ENCODE data around the gene CDKAL1.

CDKAL1 gene

GRCh38 chr6:20706939-20707485 is 172.8 kb downstream of the CDKAL1 start:
- no peak overlapping the region for H3K4me3 ChIP-seq (ENCODE audit: low read length)
- no peak for TF ChIP-seq CTCF (conservative IDR thresholded peaks at IDR 0.05; ENCODE audit: low read depth, low read length)
- no peak for DNase-seq (ENCODE audit: low read depth)

- TF ChIP-seq CTCF (conservative IDR thresholded peaks at IDR 0.05; ENCODE audit: low read depth, low read length), result no peak
- DNase-seq (ENCODE audit: low read depth), result no peak
- H3K4me3 ChIP-seq (ENCODE audit: low read length), result no peak overlapping the region
Measured at GRCh38 chr6:20707870-20708269, 173.6 kb downstream of the CDKAL1 start.

- no peak overlapping the region for H3K4me3 ChIP-seq (ENCODE audit: low read length)
- peak; percentile 88 for DNase-seq (ENCODE audit: low read depth)
- no peak for TF ChIP-seq CTCF (conservative IDR thresholded peaks at IDR 0.05; ENCODE audit: low read depth, low read length)
Measured at GRCh38 chr6:20708367-20709124, 174.3 kb downstream of the CDKAL1 start.

- no peak for DNase-seq (ENCODE audit: low read depth)
- TF ChIP-seq CTCF (conservative IDR thresholded peaks at IDR 0.05; ENCODE audit: low read depth, low read length), result no peak
- H3K4me3 ChIP-seq (ENCODE audit: low read length), result no peak overlapping the region
Measured at GRCh38 chr6:20709451-20709850, 175.2 kb downstream of the CDKAL1 start.

- no peak overlapping the region for H3K4me3 ChIP-seq (ENCODE audit: low read length)
- no peak for DNase-seq (ENCODE audit: low read depth)
- TF ChIP-seq CTCF (conservative IDR thresholded peaks at IDR 0.05; ENCODE audit: low read depth, low read length), result no peak
Measured at GRCh38 chr6:20710341-20710740, 176.1 kb downstream of the CDKAL1 start.

- H3K4me3 ChIP-seq (ENCODE audit: low read length), result no peak overlapping the region
- no peak for TF ChIP-seq CTCF (conservative IDR thresholded peaks at IDR 0.05; ENCODE audit: low read depth, low read length)
- DNase-seq (ENCODE audit: low read depth), result no peak
Measured at GRCh38 chr6:20711518-20711917, 177.3 kb downstream of the CDKAL1 start.

GRCh38 chr6:20712011-20712410 is 177.8 kb downstream of the CDKAL1 start:
- DNase-seq (ENCODE audit: low read depth), result no peak
- no peak for TF ChIP-seq CTCF (conservative IDR thresholded peaks at IDR 0.05; ENCODE audit: low read depth, low read length)
- H3K4me3 ChIP-seq (ENCODE audit: low read length), result no peak overlapping the region
